ENCODE data around the gene APH1B.

Gene APH1B

GRCh38 chr15:63335543-63336240, 58.3 kb downstream of the APH1B start:
- TF ChIP-seq, protein P1, sequence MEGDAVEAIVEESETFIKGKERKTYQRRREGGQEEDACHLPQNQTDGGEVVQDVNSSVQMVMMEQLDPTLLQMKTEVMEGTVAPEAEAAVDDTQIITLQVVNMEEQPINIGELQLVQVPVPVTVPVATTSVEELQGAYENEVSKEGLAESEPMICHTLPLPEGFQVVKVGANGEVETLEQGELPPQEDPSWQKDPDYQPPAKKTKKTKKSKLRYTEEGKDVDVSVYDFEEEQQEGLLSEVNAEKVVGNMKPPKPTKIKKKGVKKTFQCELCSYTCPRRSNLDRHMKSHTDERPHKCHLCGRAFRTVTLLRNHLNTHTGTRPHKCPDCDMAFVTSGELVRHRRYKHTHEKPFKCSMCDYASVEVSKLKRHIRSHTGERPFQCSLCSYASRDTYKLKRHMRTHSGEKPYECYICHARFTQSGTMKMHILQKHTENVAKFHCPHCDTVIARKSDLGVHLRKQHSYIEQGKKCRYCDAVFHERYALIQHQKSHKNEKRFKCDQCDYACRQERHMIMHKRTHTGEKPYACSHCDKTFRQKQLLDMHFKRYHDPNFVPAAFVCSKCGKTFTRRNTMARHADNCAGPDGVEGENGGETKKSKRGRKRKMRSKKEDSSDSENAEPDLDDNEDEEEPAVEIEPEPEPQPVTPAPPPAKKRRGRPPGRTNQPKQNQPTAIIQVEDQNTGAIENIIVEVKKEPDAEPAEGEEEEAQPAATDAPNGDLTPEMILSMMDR (IDR thresholded peaks at IDR 0.05; ENCODE audit: low read depth, low read length, missing control alignments), result no peak
- H3K27me3 ChIP-seq (replicated peaks), result no peaks in the 10 kb centered on the region
- H3K36me3 ChIP-seq (replicated peaks), result no peaks in the 10 kb centered on the region
- in situ Hi-C loops (cut with HindIII; ENCODE audit: low pct_ligation_motif_present, low sequenced_read_pairs), result no loop called here
- DNase-seq, result no peak
- no peak overlapping the region for H3K4me3 ChIP-seq (ENCODE audit: low read depth, low read length)
- no peak overlapping the region for H3K27ac ChIP-seq

GRCh38 chr15:63337046-63337445, 59.6 kb downstream of the APH1B start:
- Histone ChIP-seq H3K27me3 (replicated peaks) (no peaks in the 10 kb centered on the region), H3K4me3 (ENCODE audit: low read depth, low read length) (no peak overlapping the region), H3K27ac (no peak overlapping the region), H3K36me3 (replicated peaks) (no peaks in the 10 kb centered on the region)
- in situ Hi-C loops (cut with HindIII; ENCODE audit: low pct_ligation_motif_present, low sequenced_read_pairs), result no loop called here
- TF ChIP-seq, protein P1 (IDR thresholded peaks at IDR 0.05; ENCODE audit: low read depth, low read length, missing control alignments), result no peak
- DNase-seq, result no peak

- in situ Hi-C loops (cut with HindIII; ENCODE audit: low pct_ligation_motif_present, low sequenced_read_pairs), result no loop called here
- DNase-seq, result no peak
- no peak overlapping the region for H3K4me3 ChIP-seq (ENCODE audit: low read depth, low read length)
- no peaks in the 10 kb centered on the region for H3K36me3 ChIP-seq (replicated peaks)
- TF ChIP-seq, protein P1 (IDR thresholded peaks at IDR 0.05; ENCODE audit: low read depth, low read length, missing control alignments), result no peak
- H3K27me3 ChIP-seq (replicated peaks), result no peaks in the 10 kb centered on the region
- no peak overlapping the region for H3K27ac ChIP-seq
Measured at GRCh38 chr15:63338170-63338569, 60.8 kb downstream of the APH1B start.

DNA sequence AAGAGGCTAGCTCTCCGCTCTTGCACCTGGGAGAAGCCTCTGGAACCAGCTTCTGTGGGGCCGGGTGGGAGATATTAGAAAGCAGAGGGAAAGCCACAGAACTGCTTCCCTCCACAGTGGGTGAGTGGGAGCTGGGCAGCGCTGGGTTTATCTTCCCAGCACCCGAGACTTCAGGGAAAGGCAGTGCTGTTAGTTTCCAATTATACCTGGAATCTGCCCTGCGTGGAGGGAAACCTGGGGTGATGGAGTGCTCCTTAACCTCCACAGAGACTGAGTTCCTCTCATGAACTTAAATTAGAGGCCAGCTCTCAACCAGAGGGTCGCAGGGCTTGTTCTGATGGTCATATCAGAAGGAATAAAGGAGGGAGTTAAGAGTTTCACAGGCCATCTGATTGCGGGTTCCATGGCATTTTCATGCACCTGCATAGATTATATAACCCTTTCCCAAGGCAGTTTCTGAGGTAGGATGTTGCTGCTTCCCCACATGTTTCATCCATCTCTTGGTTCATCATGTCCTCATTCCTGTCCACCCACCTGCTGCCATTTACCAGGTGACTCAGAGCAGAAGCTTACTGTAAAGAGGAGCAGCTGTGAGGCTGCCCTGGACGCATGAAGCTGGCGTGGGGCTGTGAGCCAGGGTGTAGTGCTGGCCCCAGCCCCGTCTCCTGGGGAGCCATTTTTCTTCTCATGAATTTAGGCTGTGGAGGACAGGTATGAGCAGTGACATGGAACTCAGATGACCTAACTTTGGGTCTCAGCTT, 61.8 kb downstream of the APH1B start:
- Histone ChIP-seq H3K27ac (no peak overlapping the region), H3K4me3 (ENCODE audit: low read depth, low read length) (no peak overlapping the region), H3K27me3 (replicated peaks) (no peaks in the 10 kb centered on the region), H3K36me3 (replicated peaks) (no peaks in the 10 kb centered on the region)
- no peak for DNase-seq
- TF ChIP-seq, protein P1 (IDR thresholded peaks at IDR 0.05; ENCODE audit: low read depth, low read length, missing control alignments), result no peak
- in situ Hi-C loops (cut with HindIII; ENCODE audit: low pct_ligation_motif_present, low sequenced_read_pairs), result no loop called here

DNA sequence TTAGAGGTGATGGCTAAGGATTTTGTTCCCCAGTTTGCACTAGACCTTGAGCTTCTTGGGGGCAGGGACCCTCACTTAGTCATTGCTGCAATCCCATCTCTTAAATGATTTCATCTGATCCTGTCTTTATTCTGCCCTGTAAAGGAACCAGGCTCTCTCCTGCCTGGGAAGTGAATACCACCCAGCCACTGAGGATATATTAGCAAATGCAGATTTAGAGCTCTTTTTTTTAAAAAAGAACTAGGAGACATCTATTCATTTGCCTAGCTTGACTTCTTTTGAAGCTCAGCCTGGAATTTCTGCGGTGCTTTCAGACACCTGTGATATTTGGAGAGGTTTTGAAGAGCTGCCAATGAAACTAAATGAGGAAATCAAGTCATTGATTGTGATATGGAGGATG, 62.4 kb downstream of the APH1B start:
- no peak overlapping the region for H3K4me3 ChIP-seq (ENCODE audit: low read depth, low read length)
- H3K27me3 ChIP-seq (replicated peaks), result no peaks in the 10 kb centered on the region
- no peak overlapping the region for H3K27ac ChIP-seq
- TF ChIP-seq, protein P1 (IDR thresholded peaks at IDR 0.05; ENCODE audit: low read depth, low read length, missing control alignments), result no peak
- no peak for DNase-seq
- no peaks in the 10 kb centered on the region for H3K36me3 ChIP-seq (replicated peaks)
- in situ Hi-C loops (cut with HindIII; ENCODE audit: low pct_ligation_motif_present, low sequenced_read_pairs), result no loop called here

Measured in brain microvascular endothelial cell (primary cell).